Measurements from ENCODE around the gene RAMP3.

DNA sequence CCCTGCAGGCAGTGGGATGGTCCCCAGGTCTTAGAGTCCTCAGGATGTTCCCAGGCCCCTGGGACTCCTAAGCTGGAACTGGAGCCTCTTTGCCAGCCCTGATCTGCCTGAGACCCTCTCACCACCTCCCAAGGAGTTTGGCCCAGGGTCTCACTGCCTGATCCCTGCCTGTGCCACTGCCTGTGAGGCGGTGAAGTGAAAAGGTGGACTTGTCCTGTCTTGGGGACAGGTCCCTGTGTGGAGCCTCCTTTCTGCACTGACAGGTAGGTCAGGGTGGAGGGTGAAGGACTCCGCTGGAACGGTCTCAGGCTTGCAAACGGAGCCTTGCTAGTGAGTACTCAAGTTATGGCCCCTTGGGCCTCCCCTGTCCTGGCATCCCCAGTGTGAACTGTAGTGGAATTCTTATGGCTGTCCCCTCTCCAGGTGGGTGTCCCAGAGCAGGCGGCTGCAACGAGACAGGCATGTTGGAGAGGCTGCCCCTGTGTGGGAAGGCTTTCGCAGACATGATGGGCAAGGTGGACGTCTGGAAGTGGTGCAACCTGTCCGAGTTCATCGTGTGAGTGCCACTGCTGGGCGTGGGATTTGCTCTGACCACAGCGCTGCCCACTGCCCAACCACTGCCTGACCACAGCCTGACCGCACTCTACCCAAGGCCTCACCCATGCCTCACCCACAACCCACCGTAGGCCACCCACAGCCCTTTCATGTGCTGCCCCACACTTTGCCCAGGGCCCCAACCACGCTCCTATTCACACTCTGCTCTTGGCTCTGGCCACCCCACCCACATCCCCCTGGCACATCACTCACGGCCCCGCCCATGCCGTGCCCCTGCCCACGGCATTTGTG is 19.5 kb downstream of the RAMP3 start:
- TF ChIP-seq CTCF (conservative IDR thresholded peaks at IDR 0.05): no peak
- TF ChIP-seq EZH2 (IDR thresholded peaks at IDR 0.05; ENCODE audit: low read depth): no peak
